ENCODE results near the gene SLC13A1.
"Not testable (repeated sequence)": the region's sequence is repeated elsewhere in the genome, so short reads cannot be mapped to it uniquely, and the experiment has no call there.

The SLC13A1 gene

DNA sequence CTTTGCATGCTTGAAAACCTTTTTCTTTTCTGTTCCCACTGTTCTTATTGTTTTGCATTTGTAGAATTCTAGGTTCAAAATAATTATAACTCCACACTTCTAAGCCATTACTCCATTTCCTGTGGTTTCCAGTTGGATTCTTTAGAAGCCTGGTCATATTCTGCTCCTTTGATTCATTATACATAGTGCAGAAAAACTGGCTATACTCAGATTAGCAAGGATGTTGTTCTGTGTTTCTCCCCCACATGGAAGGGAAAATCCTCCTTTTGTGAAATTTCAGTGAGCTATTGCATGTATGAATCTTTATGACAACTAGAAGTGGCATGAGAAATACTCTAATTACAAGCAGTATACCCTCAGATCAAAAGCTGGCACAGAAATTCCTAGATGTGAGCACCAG is 79.5 kb downstream of the SLC13A1 start:
- DNase-seq = no peak

DNA sequence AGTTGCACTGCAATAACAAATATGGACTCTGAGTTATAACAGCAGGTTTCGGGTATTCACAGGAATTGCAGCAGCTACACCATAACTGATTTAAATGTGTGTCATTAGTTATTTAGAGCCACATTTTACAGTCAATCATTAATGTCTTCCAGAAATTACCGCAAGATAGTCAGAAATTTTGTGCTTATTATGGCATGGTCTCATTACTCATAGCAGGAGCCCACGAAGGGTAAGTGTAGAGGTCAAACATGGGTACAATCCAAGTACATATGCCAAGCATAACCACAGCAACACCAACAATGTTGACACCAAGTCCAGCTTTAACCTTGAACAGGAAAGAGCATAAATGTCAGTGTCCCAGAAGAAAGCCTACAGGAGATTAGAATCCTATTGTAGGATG is 84.4 kb downstream of the SLC13A1 start:
- DNase-seq = no peak

DNA sequence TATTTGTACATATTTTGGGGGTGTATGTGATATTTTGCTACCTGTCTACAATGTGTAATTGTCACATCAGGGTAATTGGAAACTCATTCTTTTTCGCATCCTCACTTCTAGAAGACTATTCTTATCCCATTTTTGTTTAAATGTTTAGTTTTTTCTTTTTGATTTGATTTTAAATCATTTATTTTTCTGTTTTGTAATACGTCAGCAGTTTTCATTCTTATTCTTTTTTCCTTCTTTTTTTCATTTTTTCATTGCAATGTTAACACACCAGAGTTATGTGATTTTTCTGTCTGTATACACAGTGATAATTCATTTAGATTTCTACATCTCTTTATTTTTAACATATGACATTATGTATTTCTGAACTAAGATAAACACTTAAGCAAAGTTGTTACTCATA is 85.5 kb downstream of the SLC13A1 start:
- no peak for DNase-seq

DNA sequence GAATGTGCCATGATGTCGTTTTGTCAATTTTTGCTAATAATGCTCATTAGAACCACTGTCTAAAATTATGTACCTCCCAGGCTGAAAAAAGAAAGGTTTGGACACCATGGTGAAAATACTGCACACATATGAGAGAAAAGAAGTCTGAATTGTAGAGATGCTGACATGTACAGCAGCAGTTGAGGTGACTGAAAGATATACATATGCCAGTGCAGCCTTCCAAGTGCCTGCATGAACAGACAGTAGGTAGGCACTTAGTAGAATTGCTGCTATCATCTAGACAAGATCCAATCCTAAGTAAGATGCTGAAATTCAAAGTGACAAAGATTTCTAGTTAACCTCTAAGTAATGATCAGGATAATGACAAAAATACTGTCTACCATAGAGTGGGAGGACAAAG is 86.9 kb downstream of the SLC13A1 start:
- no peak for DNase-seq

DNA sequence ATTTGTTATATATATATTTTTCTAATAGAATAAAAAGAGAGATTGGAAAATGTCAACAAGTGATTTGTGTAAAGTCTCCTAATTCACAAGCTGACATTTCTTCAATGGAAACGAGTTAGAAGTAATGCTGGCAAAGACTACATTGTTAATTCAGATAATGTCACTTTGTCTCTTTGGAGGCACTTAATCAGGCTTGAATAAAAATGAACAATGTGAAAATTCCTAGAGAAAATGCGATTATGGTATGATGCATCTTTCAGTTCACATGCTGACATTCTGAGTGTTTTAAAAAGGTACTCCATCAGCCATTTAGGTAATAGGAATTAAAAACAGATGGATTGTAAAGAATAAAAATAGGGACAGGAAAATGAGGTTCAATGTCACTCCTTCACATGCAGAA is 100.1 kb downstream of the SLC13A1 start:
- no peak for DNase-seq

DNA sequence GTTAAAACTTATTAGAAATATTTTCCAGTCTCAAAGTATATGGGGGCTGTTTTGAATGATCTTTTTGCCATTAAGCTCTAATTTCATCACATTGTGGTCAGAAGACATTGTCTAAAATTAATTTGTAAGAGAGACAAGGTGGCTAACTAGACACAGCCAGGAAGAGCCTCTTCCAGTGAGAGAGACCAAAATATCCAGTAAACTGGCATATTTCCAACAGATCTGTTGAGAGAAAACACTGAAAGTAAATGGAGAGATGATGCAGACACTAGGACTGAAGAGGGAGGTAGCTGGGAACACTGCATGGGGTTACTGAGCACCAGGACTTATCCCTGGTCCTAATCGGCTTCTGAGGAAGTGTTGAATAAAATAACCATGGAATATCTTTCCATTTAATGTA is 102.8 kb downstream of the SLC13A1 start:
- no peak for DNase-seq

DNA sequence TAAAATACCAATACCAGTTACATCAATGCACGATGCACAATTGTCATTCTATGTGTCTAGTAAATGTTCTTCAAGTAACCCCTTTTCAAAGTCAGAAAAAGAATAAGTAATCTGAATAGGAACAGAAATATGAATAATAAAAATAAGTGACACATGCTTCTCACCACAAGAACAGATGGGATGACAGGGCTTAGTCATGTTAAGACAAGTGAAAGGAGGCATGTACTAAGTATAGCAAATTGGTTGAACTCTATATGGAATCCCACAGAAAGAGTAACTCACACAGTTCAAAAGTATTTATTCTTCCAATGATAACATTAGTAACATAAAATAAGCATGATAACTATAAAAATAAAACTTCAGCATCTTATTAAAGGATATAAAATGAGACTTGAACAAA is 103.3 kb downstream of the SLC13A1 start:
- DNase-seq = no peak

DNA sequence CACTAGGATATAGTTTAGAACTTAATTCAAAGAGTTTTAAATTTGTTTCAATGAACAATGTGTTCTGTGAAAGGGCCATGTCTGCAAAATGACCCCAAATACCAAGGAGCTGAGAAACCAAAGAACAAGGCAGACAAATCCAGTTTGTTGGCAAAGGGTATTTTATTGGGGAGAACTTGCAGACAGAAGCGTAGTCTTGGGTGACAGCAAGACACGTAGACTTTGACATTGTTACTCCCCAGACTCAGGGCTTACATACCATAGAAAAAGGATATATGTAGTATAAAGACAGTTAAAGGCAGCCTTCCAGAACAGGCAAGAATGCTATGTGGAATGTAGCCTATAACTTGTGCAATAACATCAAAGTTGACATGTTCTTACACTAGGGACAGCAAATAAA is 109.3 kb downstream of the SLC13A1 start:
- DNase-seq = no peak

DNA sequence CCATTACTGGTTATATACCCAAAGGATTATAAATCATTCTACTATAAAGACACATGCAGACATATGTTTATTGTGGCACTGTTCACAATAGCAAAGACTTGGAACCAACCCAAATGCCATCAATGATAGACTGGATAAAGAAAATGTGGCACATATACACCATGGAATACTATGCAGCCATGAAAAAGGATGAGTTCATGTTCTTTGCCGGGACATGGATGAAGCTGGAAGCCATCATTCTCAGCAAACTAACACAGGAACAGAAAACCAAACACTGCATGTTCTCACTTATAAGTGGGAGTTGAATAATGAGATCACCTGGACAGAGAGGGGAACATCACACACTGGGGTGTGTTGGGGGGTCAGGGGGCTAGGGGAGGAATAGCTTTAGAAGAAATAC is 112.9 kb downstream of the SLC13A1 start:
- not testable (repeated sequence) for DNase-seq

DNA sequence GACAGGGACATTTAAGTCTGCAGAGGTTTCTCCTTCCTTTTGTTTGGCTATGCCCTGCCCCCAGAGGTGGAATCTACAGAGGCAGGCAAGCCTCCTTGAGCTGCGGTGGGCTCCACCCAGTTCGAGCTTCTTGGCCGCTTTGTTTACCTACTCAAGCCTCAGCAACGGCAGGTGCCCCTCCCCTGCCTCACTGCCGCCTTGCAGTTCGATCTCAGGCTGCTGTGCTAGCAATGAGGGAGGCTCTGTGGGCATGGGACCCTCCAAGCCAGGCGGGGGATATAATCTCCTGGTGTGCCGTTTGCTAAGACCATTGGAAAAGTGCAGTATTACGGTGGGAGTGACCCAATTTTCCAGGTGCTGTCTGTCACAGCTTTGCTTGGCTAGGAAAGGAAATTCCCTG is 114.9 kb downstream of the SLC13A1 start:
- not testable (repeated sequence) for DNase-seq

DNA sequence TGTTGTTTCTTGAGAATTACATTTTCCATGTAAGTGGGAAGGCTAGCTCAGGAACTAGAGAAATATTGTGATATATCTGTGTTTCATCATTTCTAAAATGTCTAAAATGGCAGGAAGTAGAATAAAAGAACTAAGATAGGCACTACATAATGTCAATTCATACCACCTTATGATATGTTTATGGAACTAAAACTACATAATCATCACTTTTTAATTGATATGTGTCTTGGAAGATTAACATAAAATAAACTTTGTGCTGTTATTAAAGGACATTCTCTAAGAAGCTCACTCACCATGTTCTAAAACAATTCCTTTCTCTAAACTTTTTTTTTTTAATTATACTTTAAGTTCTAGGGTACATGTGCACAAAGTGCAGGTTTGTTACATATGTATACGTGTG is 120.7 kb downstream of the SLC13A1 start:
- DNase-seq = no peak

DNA sequence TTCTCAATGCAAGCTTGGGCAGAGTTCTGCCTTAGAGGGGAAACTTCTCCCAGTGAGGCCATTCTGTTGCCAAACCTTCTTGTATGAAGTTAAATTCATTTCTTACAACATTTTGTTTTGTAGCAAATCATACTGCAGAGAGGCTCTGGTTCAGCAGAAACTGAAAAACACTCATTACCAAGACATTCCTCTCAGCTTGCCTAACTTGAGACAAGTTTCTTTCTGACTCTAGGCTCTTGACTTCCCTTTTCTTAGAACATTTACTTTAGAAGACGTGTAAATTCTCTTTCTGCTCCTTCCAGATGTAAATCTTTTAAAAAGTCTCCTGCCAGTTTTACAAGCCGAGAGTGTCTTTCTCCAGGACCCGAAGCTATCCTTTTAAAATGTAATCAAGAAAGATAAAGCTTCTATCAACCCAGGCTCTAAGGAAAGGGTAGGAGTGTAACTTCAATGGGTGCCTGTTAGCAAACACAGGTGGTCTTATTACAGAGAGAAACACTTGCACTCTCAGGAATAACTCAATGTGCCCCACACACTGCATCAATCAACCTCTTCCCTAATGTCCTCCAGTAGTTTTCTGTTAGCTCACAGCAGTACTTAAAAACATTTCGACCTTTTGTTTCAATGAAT is 123.8 kb downstream of the SLC13A1 start:
- no peak for DNase-seq

DNA sequence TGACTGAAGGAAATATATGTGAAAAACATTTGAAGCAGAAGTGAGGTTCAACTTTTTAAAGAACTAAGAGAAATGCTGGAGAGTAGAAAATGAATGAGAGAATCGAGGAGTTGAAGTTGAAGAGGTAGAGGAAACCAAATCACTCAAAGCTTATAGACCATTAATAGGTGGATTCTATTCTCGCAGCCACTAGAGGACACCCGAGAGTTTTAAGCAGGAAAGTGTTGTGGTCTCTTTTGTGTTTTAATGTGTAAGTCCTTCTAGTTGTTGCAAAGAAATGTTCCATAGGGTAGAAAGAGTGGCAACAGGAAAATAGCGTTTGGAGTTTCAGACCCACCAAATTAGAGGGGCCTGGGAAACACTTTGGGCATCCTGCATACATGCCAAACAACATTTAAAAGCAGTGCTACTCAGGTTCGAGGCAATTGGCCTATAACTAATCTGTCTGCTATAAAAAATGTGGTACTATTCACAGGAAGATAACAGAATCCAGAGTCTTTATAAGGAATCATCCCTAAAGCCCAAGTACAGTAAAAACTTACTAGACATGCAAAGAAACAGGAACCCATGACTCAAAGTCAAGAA is 129.0 kb downstream of the SLC13A1 start:
- DNase-seq = no peak

DNA sequence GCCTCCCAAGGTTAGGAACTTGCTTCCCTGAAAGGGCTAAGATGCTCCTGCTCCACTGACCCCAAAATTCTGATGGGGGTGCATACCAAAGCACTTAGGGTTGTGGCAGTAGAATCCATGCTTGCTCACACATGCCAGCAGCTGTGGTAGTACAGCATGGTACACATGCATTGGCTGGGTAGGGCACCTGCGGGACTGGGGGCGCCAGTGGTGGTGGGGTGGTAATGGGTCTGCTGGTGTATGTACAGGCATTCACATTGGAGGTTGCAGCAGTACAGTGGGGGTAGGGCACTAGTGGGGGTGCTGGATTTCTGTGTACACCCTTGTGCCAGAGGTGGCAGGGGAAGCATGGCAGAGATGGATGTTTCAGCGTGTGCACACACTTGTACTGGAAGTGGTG is 132.0 kb downstream of the SLC13A1 start:
- no peak for DNase-seq

All from CD4-positive, alpha-beta T cell treated with Interleukin-1 beta for 1 hour (primary cell).